HG03442 (cell line): ENCODE results near the gene HOXC12.

Experiments
- ATAC-seq: cut with Tn5 transposase; IDR thresholded peaks from one replicate; pipeline ENCODE4 v1.9.1; 2021; ENCODE audit warnings: mild to moderate bottlenecking, moderate library complexity; ENCODE audit not compliant: unreplicated experiment

The HOXC12 gene

DNA sequence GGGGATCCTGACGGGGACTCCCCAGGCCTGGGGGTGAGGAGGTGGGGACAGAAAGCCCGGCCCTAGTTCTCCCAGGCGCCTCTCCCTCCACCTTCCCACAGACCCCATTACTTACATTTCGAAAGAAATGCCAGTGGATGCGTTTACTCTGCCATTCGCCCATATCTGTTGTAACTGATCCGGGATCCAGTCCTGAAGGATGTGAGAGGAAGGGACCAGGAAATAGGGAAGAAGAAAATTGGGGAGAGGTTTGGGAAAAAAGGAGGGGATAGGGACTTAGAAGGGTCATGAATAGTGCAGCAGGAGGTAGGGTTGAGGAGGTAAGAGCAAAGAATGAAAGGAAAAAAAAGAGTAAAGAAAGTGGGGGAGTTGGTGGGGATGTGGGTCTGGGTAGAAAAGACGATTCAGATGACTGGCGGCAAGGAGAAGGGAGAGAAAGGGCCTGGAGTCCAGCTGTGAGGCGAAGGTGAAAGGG is 1.1 kb downstream of the HOXC12 start:
- ATAC-seq: no peak

DNA sequence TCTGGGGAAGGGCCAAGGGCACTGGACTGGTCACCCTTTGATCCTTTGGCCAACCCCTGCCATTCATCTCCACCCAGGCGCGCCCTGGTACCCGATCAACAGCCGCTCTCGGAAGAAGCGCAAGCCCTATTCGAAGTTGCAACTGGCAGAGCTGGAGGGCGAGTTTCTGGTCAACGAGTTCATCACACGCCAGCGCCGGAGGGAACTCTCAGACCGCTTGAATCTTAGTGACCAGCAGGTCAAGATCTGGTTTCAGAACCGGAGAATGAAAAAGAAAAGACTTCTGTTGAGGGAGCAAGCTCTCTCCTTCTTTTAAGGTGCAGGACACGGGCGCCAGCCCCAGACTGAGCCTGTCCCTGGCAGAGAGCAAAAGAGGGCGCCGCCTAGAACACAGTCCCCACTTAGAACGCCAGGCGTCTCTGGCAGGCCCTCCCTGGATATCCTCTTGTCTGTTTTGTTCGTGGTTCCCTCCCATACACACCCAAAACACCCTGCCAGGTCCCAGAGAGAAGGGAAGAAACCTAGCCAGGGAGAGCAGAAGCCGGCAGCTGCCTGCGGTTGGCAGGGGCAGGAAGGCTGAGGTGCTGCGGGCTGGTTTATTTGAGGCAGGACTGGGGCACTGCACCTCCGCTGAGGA is 1.7 kb downstream of the HOXC12 start:
- ATAC-seq: no peak

DNA sequence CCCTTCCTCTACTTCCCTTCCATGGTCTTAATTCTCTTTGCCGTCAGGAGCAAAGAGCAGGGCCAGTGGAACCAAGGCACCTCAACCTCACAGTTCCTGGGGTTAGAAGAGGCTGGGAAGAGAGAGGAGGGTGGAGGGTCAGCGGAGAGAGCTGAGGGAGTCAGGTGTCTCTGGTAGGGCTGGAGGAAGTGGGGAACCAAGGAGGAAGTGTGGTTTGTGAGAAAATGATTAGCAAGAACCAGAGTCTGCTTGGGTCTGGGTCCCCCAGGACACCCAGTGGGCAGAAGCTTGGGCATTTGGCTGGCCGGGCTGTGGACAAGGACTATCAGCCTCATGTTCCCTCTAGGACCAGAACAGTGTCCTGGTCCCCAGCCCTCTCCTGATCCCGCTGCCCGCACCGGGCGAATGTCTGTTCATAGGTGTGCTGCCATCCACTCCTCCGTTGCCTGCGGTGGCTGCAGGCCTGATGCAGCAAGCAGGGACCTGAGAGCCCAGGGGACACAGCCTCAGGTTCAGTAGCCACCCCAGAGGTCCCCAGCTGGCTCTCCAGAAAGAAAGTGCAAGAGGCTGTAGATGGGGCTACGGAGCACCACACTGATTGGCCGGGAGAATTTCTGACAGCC is 2.3 kb downstream of the HOXC12 start:
- ATAC-seq: no peak

DNA sequence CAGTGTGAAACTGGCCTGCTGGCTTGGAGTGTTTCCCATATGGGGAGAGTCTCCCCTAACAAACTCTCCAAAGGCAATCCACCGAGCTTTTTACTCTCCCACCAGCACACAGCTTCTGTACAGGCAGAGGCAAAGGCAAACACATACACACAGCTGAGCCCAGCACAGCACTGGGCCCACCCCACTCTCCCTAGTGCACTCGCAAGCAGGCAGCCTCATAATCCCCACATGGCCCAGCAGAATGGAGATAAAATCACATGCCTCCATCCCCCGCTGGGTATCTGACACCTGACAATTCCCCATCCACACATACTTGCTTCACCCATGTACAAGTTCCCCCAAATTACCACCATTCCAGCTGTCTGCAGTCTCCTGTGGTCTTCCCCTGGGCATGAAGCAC is 3.4 kb downstream of the HOXC12 start:
- ATAC-seq: no peak

DNA sequence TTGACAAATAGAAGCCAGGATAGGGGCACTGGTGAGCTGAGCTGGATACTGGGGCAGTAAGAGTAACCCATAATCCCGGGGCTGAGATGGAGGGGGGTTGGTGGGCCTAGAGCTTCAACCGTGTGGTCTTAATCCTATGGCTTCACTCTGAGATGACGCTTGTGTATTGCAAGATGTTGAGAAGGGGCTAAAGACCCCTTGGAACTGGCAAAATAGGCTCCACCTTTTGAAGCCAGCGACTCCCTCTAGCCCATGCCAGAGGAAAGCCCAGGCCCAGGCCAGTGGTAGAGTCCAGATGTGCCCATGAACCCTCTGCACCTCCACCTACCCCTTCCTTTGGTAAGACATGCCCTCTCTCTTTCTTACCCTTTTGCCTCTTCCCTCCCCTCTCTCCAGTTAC is 4.6 kb downstream of the HOXC12 start:
- ATAC-seq: no peak

DNA sequence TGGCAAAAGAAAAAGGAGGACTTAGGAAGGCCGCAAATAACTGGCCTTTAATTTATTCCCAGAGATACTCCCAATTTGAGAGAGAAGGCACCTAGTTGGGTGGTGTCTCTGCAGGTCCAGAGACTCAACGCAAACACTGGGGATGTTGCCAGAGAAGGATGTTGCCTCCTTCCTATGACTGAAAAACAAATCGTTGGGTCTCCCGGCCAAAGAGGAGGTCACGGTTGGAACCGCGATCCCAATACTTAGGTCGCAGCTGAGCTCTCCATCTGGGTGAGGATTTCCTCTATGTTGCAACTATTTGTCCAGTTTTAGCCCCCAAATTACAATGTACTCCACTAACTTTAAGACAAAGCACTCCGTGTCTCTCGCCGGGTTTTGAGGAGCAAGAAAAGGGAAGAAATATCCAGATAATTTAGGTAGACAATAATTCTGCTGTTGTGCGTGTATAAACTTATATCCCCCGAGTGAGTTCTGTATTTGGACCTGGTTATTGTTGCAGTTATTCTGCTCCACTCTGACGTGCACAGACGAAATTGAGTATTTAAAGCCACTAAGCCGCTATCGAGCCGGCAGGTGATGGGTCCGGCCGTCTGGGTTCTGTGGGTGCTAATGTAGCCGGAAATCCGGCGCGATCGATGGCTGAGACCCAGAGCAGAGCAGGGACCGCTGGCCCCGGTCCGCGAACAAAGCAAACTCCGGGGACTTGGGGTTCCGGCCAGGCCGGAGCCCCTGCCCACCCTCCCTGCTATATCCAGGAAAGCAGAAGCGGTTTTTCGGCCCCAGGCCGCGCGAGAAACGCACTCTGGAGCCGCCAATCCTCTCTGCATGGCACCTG is 5.7 kb downstream of the HOXC12 start:
- ATAC-seq: no peak

DNA sequence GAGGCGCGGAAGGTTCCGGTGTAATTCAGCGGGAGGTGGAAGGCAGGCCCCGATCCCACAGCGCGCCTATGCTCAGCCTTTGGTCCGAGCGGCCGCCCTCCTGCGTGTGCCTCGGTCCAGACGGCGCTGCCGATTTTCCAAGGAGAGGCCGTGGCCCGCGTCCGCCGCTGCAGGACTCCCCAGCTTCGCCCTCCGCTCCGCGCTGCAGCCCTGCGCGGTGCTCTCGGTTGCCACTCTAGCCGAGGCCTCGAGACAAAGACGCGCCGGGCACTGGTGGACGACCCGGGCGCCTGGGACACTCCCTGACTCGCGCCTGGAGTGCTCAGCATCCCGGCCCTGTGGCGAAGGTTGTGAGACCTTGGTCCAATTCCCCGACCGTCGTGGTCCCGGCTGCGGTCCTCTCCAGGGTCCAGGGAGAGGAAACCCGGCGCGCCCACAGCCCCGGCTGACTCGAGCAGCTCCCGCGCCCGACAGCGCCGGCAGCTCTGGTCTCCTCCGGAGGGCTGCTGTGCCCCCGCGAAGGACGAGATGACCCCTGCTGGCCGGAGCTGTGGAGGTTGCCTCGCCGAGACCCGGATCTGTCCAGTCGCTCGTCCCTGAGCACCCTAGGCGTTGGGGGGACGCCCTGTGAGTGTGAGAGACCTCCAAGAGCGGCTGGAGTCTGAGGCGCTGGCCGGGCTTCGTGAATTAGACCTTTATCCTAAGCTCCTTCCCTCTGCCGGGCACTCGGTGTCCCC is 6.5 kb downstream of the HOXC12 start:
- ATAC-seq: no peak

DNA sequence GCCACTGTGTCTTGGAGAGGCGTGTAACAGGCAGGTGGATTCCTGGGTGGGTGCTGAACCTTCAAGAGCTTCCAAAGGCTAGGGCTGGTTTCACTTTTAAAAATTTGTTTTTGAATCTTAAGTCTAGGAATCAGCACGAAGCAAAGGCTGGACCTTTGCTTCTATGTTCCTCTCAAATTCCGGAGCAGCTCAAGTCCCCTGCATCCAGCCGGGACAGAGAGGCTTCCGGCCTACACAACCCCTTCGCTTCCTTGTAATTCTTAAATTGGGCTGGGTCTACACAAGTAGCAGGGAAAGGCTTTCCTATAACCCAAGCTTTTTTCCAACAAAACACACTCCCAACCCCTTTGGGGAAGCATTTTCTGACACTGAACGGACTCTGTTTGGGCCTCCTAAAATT is 8.3 kb downstream of the HOXC12 start:
- ATAC-seq: no peak

DNA sequence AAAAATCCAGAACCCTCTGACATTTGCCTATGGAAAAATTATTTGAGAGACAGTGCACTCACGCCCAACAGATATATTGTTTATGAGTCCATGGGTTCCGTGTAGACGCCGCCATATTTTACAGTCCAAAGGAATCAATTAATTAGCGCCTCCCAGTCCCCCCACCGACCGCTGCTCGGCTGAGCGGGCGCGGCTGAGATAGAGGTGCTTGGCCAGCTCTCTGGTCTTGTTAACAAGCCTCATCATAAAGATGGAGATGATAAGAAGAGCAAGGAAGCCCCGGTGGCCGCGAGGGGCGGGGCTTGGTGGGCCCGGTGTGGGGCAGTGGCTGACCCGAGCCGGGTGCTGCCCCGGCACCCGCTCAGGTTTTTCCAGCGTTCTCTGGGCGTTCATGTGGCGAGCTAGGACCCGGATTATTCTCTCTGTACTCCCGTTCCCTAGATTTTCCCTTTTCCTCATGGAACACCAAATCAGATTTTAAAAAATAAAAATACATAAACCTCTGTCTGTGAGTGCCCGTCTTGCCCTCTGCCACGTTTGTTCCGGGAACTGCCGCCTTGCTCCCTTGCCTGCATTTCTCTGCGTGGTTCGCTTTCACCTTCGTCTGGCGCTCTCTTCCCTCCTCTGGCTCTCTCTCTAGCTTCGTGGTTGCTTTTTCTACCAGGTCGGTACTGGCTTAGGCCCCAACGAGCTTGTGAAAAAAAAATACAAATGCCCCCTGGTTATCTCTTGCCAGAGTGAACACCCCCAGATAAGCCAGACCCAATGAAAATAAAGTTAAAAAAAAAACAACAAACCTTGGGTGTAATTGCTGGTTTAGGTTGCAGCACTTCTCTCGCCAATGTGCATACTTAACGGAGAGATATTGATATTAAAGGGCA is 9.0 kb downstream of the HOXC12 start:
- no peak for ATAC-seq

DNA sequence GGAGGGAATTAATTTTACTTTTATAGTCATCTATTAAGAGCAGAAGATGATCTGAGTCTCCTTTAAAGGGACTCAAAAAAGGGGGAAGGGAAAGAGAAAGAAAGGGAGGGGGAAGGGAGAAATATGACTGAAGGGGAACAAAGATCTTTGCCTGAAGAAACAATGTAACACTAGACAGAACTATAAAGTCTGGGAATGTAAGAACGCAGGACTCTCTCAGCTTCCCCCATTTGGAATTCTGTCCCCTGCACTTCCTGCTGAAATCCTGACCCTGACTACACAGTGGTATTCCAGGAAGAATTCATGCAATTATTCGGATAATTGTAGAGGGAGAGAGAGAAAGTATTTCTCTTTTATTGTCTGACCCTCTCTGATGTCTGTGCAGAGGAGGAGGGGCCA is 9.6 kb downstream of the HOXC12 start:
- ATAC-seq: no peak

DNA sequence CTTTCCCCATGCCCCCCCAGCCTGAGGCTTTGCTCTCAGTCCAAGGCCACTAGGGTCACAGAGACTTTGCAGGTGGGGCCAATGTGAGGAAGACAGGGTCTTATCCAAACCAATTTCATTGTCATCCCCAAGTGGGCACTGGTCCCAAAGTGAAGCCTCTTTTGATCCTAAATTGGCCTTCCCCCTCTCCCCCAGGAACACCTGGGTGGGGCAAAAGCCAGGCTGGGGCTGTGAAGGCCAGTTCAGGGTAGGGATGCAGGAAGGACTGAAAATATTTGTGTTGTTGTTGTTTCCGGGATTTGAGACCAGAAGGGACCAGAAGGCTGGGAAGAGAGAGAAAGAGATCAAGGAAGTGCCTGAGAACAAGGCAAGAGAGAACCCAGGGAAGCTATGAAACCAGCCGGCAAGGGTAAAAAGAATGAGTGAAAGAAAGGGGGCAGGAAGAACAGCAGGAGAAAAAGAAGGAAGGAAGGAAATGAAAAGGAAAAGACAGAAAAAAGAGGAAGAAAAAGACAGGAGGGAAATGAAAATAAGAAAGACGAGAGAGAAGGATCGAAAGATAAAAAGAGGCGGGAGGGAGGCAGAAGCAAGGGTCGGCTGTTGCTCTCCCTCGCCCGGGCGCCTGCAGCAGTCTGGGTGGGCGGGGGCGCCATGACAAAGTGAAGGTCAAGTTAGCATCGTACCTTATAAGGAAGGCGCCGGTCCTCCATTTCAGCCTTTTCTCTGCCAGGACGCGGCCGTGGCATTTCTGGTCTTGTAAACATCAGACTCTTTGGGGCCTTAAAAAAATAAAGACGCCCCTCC is 10.8 kb downstream of the HOXC12 start:
- ATAC-seq: no peak

DNA sequence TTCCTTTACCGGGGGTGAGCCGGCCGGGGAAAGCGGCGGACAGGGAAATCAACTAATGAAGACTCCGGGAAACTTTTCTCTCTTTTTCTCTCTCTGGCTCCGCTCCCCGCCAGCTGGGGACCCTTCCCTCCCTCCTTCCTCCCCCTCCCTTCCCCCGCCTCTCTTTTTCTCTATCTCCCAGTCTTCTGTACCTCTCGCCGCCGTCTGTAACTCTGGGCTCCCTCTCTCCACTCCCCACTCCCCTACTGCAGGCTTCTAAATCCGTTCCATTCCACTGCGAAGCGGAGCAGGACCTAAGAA is 11.3 kb downstream of the HOXC12 start:
- ATAC-seq: no peak

DNA sequence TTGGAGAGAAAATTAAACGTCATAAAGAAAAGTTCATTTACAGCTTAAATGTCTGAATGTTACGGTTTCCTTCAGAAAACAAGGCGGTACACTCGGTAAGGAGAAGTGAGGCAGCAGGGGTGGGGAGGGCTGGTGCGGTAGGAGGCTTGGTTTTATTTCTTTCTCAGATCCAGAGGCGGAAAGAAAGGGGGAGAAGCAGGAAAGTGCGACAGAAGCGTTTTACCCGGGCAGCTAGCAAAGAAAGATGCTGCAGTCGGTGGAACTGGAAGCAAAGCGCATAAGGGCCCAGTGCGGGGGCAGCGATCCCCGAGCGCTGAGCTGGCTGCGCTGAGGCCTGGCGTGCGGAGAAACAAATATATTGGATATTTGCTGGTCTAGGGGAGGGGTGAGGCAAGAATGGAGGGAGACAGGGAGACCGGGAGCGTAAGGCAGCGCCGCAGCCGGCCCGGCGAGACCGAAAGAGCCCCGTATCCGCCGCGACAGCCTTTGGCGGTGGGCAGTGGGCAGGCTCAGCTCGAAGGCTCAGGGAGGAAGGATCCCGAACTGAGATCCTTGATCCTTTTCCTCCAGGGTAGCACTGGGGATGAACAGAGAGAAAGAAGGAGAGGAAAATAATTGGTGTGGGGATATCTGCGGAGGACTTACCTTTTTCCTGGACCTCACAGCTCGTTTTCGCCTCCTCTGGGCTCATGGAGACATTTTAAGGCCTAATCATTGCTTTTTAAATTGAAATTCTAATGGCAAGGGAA is 11.9 kb downstream of the HOXC12 start:
- ATAC-seq: no peak

DNA sequence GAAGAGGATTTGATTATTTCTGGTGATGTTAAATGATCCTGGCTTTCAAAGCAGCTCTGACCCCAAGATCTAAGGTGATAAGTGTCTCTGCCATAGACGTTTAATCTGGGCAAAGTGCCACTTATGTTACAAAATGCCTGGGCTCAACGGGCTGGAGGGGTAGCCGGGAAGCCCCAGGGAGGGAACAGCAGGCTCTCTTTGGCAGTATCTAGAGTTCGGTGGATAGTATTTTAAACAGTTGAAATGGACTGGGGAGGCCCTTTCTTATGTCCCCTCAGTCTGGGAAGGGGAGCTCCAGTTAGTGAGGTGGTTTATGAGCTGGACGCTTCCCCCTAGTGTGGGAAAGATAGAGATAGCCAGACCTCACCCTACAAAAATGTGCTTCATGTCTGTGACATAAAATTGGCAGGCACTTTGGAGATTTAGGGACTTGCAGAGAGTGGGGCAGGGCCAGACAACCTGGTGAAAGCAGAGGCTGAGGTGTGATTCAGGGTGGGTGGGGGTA is 12.8 kb downstream of the HOXC12 start:
- ATAC-seq: no peak

DNA sequence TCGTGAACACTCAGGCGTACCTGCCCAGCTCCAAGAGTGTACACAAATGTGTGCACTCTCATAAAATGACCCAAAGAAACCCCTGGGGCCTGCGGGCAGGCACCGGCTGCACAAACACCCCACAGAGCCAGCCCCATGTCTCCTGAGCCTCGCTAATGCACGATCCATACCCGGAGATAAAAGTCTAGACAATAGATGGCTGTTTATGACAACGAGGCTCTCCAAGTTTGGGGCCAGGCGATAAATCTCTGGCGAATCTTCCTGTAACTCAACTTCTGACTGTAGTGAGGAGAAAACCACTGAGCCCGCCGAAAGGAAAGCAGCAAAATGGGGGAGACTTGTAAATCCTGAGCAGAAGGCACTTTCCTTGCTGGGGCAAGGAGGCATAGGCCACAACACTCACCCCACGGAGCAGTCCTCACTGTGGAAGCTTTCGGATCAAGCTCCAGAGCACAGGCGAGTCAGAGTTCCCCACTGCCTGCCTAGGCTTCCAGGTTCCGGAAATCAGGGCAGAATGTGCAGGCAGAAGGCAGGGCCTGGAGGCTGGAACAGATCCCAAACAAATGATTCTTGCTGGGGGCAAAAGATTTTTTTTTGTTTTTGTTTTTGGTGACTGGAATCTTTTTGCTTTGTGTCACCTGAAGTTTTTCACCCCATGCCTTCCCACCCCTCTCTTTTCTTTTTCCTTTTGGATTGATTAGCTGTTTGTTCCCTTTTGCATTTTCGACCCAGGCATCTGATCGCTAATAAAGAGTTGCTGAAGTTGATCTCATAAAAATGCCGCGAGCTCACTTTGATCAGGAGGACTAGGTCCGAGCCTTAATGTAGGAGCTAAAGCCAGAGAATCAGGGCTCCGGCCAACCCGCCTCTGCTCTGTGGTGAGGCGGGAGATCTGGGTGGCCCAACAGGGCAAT is 13.8 kb downstream of the HOXC12 start:
- no peak for ATAC-seq

DNA sequence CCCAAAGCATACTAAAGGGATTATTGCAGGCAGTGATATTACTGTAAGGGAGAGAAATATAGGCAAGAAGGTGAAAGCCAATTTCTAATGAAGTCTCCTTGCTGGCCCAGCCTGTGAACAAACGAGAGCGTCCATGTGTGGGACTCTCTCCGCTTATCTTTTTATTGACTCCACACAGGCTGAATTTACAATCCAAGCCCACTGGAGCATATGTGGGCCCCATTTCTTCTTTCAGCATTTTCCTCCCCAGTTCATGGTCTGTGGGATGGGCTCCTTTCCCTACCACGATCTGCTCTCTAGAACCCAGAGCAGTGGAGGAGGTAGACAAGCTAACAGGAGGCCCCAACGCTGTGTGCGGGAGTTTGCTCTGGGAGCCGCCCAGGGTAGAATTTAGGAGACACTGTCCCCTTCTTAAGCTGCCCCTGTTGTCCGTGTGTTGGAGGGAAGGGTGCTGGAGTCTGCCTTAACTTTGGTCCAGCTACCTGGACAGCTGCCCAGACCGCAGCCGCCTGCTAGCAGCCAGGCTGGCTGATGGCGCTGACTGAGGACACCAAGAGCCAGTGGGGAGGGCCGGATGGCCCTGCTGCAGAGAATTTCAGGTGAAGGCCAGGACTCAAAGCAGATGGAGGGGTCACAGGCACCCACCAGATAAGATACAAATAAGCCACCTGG is 15.0 kb downstream of the HOXC12 start:
- no peak for ATAC-seq

DNA sequence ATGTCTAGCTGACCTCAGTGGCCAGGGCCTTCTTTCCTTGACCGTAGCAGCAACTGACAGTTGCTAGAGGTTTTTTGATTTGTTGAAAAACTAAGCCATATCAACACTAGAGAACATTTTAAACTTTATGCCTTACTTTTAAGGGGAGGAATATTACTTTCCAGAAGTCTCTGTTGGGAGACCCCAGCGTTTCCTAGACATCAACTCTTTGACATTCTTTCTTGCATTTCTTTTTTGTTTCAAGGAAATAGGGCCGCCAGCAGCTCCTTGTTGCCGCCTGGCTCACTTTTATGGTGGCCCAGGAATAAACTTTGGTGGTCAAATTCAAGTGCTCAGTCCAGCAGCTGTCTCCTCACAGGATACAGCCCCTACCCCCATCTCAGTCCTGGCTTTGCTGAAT is 15.7 kb downstream of the HOXC12 start:
- no peak for ATAC-seq
